Colonic mucosa (tissue), 4 donors: Measurements from ENCODE around the gene LMOD1. TPM values are rescaled to one million over a fixed set of nuclear protein-coding genes. Genes with fewer than 3 reads are reported as not detected.
"Not testable (repeated sequence)": the region's sequence is repeated elsewhere in the genome, so short reads cannot be mapped to it uniquely, and the experiment has no call there.

Experiments
- DNase-seq: peaks from one replicate; pipeline ENCODE4 v3.0.0-alpha.2; 2020
- H3K27ac ChIP-seq: fragments of 200-600 bp; one replicate; pipeline ENCODE4 v1.8.0; 2021
- H3K27me3 ChIP-seq: fragments of 200-600 bp; one replicate; pipeline ENCODE4 v1.8.0; 2021
- H3K36me3 ChIP-seq: fragments of 200-600 bp; one replicate; pipeline ENCODE4 v1.8.0; 2021
- H3K4me1 ChIP-seq: fragments of 200-600 bp; one replicate; pipeline ENCODE4 v1.8.0; 2021; ENCODE audit warnings: mild to moderate bottlenecking
- H3K4me3 ChIP-seq: fragments of 200-600 bp; one replicate; pipeline ENCODE4 v1.8.0; 2021
- H3K9ac ChIP-seq, 2 donors: one replicate each; pipeline ENCODE4 v1.7.0; 2013; ENCODE audit warnings: control low read depth in 2 of 2, low read depth in 2 of 2, low read length in 2 of 2
- H3K9me3 ChIP-seq: fragments of 200-600 bp; one replicate; pipeline ENCODE4 v1.8.0; 2021
- intact Hi-C: fragments of 100-400 bp; cut with DNase I; formaldehyde crosslinking; loops from one replicate; pipeline ENCODE4 v1.14.1; 2022
- total RNA-seq, 2 donors: library from RNA; stranded (reverse); fragmentation: NEBNext Ultra II Directional in 1 of 2; extraction: Animal tissue kit (Norgen Biotek cat#: 25700) in 1 of 2; gene quantifications; one replicate each; pipeline ENCODE4 v1.2.1, GENCODE V29; 2021
- TF ChIP-seq, protein P1 (sequence below): fragments of 200-600 bp; IDR thresholded peaks from one replicate; pipeline ENCODE4 v1.8.0; 2022; ENCODE audit warnings: antibody characterized with exemption, mild to moderate bottlenecking
- donor health status: healthy.
- donor health status: DM: no; HTN: no; CAD: no.
- donor health status: DM: no; HTN: no; CAD: no.

LMOD1 gene
- total RNA-seq, 2 donors from 2014 or later, result 7.6 to 64.5 TPM

DNA sequence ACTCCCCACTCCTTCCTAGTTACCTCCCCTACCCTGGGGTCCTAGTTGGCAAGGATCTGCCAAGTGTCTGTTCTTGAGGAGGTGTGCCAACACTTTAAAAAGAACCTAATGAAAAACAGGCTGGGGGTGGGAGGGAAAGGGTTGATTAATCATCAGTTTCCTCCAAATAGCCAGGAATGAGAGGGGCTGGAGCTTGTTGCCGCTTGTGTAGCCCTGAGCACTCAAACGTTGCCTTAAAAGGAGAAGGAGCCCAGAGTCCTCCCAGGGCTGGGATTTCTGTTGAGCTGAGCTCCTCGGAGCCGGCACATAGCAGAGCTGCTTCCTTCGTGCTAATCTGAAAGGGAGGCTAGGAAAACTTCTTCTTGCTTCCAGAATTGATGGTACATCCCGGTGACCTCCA lies 41.8 kb downstream of the LMOD1 start:
- intact Hi-C loops, result no loop called here
- no peak for DNase-seq
- TF ChIP-seq, protein P1, sequence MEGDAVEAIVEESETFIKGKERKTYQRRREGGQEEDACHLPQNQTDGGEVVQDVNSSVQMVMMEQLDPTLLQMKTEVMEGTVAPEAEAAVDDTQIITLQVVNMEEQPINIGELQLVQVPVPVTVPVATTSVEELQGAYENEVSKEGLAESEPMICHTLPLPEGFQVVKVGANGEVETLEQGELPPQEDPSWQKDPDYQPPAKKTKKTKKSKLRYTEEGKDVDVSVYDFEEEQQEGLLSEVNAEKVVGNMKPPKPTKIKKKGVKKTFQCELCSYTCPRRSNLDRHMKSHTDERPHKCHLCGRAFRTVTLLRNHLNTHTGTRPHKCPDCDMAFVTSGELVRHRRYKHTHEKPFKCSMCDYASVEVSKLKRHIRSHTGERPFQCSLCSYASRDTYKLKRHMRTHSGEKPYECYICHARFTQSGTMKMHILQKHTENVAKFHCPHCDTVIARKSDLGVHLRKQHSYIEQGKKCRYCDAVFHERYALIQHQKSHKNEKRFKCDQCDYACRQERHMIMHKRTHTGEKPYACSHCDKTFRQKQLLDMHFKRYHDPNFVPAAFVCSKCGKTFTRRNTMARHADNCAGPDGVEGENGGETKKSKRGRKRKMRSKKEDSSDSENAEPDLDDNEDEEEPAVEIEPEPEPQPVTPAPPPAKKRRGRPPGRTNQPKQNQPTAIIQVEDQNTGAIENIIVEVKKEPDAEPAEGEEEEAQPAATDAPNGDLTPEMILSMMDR, result no peak
- peak overlapping the region; percentile 57 for H3K27ac ChIP-seq
- no peak overlapping the region for H3K4me3 ChIP-seq
- no peak overlapping the region for H3K9ac ChIP-seq
- H3K36me3 ChIP-seq, result no peaks in the 10 kb centered on the region
- no peaks in the 10 kb centered on the region for H3K4me1 ChIP-seq
- H3K9me3 ChIP-seq, result no peaks in the 10 kb centered on the region
- no peaks in the 10 kb centered on the region for H3K27me3 ChIP-seq

DNA sequence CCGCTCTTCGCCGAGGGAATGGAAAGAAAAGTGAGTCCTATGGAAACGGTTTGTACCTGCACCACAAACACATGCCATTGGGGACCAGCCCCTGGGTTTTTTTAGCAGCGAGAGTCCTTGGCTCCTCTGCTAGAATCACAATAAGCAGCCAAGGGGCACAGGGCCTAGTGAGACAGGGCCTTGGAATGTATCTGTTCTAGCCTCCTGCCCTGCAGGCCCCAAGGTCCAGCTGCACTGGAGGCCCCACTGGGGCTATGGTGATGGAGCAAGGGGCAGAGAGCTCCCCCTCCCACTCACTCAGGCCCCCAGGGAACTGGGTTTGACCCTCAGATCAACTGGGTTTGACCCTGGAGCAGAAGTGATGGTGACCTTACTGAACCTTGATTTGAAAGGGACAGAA lies 43.2 kb downstream of the LMOD1 start:
- TF ChIP-seq, protein P1, result no peak
- H3K9ac ChIP-seq, result no peak overlapping the region
- no peak overlapping the region for H3K4me3 ChIP-seq
- H3K4me1 ChIP-seq, result no peaks in the 10 kb centered on the region
- no peaks in the 10 kb centered on the region for H3K27me3 ChIP-seq
- H3K9me3 ChIP-seq, result no peaks in the 10 kb centered on the region
- no peak for DNase-seq
- intact Hi-C loops, result no loop called here
- H3K36me3 ChIP-seq, result no peaks in the 10 kb centered on the region
- H3K27ac ChIP-seq, result peak overlapping the region; percentile 52

DNA sequence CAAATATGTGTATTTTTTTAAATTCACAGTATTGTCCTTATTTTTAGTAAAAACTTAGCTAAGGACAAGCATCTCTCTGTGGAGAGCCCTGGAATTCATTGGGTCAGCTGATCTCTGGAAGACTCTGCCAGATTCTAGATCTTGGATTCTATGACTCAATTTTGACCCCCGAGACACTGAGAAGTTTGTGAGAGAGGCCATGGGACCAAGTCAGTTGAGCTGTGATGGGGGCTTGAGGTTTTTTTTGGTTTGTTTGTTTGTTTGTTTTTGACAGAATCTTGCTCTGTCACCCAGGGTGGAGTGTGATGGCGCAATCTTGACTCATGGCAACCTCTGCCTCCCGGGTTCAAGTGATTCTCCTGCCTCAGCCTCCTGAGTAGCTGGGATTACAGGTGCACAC lies 44.1 kb downstream of the LMOD1 start:
- Histone ChIP-seq H3K27me3 (no peaks in the 10 kb centered on the region), H3K4me1 (no peaks in the 10 kb centered on the region), H3K9me3 (no peaks in the 10 kb centered on the region), H3K36me3 (no peaks in the 10 kb centered on the region), H3K27ac (peak overlapping the region; percentile 7), H3K4me3 (no peak overlapping the region), H3K9ac (no peak overlapping the region)
- TF ChIP-seq, protein P1, result no peak
- DNase-seq, result no peak
- intact Hi-C loops, result no loop called here

DNA sequence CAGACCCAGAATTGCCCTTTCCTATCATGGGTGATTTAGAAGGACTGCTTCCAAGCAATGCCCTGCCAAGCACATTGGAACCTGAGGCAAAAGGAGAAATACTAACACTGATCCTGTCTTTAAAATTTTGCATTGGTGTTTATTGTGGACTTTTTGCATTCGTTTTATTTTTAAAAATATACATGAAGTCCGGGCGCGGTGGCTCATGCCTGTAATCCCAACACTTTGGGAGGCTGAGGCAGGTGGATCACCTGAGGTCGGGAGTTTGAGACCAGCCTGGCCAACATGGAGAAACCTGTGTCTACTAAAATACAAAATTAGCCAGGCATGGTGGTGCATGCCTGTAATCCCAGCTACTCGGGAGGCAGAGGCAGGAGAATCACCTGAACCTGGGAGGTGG lies 45.3 kb downstream of the LMOD1 start:
- H3K27ac ChIP-seq, intact Hi-C loops, H3K36me3 ChIP-seq, H3K4me1 ChIP-seq, H3K27me3 ChIP-seq, H3K4me3 ChIP-seq, DNase-seq, H3K9me3 ChIP-seq, H3K9ac ChIP-seq: not testable (repeated sequence)

GRCh38 chr1:201900476-201900875 lies 45.9 kb downstream of the LMOD1 start:
- TF ChIP-seq, protein P1, result no peak
- Histone ChIP-seq H3K36me3 (no peaks in the 10 kb centered on the region), H3K4me3 (no peak overlapping the region), H3K27me3 (no peaks in the 10 kb centered on the region), H3K27ac (no peak overlapping the region), H3K9me3 (no peaks in the 10 kb centered on the region), H3K9ac (no peak overlapping the region), H3K4me1 (no peaks in the 10 kb centered on the region)
- intact Hi-C loops, result no loop called here
- no peak for DNase-seq

DNA sequence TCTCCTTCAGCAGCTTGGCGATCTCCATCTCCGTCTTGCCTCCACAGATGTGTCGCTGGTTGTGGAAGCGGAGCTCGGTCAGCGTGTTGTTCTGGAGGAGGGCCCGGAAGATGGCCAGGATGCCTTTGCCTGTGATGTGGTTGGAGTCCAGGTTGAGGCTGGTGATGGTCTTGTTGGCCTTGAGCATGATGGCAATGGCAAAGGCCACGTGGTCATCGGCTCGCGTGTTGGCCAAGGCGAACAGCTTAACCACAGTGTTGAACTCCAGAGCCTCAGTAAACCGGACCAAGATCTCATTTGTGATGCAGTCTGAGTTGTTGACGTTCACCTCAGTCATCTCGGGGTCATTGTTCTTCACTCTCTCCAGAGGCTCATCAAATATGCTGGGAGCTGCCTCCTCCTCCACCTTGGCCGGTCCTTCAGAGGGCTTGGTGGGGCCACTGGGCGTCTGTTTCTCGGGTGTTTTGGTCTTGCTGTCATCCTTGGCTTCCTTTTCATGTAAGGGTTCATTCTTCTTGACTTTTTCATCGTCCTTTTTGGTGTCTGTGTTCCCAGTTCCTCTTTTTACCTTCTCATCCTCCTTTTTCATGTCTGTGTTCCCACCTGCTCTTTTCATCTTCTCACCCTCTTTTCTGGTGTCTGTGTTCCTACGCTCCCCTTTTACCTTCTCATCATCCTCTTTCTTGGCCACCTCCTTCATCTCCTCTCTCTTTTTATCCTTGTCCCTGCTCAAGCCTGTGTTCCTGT lies 46.5 kb downstream of the LMOD1 start:
- H3K36me3 ChIP-seq, result no peaks in the 10 kb centered on the region
- no peaks in the 10 kb centered on the region for H3K4me1 ChIP-seq
- no peaks in the 10 kb centered on the region for H3K27me3 ChIP-seq
- TF ChIP-seq, protein P1, result no peak
- no peak overlapping the region for H3K27ac ChIP-seq
- H3K9ac ChIP-seq, result no peak overlapping the region
- no peak for DNase-seq
- intact Hi-C loops, result loop anchor here (5.0 kb wide), 2 partner anchors 72 to 237 kb away; no protein-coding TSS in a partner anchor
- no peaks in the 10 kb centered on the region for H3K9me3 ChIP-seq
- H3K4me3 ChIP-seq, result no peak overlapping the region
